Stimulated activated CD4-positive, alpha-beta T cell treated with anti-CD3 and anti-CD28 coated beads, TNF-alpha, amount 100 ng/mL, for 1 hour (primary cell): Measurements from ENCODE around the gene EFCAB3.
"Not testable (repeated sequence)": the region's sequence is repeated elsewhere in the genome, so short reads cannot be mapped to it uniquely, and the experiment has no call there.

Experiments used
- DNase-seq, 3 donors: peaks; one replicate each; pipeline ENCODE4 v3.0.0-alpha.2; 2020; ENCODE audit warnings: low read depth in 3 of 3, low spot score in 1 of 3

The EFCAB3 gene

DNA sequence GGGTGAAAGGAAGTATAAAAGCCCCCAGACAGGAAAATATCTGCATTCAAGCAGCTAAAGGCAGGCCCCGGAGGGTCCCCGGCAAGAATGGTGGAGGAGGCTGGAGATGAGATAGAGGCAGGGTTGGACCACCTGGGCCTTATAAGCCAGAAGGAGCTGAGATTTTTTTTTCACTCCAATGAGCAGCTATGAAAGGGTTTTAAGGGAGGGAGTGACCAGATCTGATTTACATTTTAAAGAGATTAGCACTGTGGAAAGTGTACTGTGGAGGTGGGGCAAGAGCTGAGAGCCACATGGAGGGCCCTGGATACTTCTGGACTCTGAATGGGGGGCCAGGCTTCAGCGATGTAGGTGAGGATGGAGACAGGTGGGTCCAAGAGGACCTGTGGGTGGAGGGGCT is 84.1 kb downstream of the EFCAB3 start:
- not testable (repeated sequence) for DNase-seq

DNA sequence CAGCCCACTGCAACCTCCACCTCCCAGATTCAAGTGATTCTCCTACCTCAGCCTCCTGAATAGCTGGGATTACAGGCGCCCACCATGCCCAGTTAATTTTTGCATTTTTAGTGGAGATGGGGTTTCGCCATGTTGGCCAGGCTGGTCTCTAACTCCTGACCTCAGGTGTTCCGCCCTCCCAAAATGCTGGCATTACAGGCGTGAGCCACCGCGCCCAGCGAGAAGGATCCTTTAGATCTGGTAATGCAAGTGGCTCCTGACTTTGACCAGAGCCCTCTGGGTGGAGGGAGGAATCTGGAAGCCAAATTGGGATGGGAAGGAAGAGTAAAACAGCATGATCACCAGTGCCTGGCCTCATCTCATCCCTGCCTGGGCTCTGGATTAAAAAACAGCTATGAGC is 84.9 kb downstream of the EFCAB3 start:
- not testable (repeated sequence) for DNase-seq
